ENCODE data around the gene VPS16. TPM values are rescaled to one million over a fixed set of nuclear protein-coding genes. Genes with fewer than 3 reads are reported as not detected.
"Not testable (repeated sequence)": the region's sequence is repeated elsewhere in the genome, so short reads cannot be mapped to it uniquely, and the experiment has no call there.

VPS16 gene
- total RNA-seq, 1 donor from 2014 or later = 49.9 TPM

DNA sequence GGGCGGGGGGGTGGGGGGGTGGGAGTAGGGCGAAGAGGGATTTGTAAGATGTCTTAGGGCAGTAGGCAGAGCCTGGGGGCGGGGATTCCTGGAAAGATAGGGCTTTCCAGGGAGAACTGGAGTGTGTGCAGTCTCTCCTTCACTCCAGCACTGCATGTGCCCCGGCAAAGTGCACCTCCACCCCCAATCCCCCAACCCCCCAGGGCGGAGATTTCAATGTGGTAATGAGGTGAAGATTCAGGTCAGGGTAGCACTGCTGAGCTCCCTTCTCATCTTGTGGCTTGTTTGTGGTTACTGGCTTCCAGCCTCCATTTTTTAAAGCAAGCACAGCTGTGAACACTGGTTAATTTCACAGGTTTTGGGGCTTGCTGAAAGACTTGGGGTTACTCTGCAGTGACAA lies 18.5 kb upstream of the VPS16 start:
- Mint-ChIP-seq H3K9me3 (no peaks in the 10 kb centered on the region), H3K4me3 (no peak overlapping the region), H3K36me3 (no peaks in the 10 kb centered on the region), H3K27ac (no peak overlapping the region), H3K27me3 (peaks cover 56% of the 10 kb centered on the region), H3K4me1 (ENCODE audit: unreplicated experiment) (peaks cover 15% of the 10 kb centered on the region)
- DNase-seq (ENCODE audit: extremely low spot score, unreplicated experiment) = peak; percentile 37
- TF ChIP-seq, protein P1, sequence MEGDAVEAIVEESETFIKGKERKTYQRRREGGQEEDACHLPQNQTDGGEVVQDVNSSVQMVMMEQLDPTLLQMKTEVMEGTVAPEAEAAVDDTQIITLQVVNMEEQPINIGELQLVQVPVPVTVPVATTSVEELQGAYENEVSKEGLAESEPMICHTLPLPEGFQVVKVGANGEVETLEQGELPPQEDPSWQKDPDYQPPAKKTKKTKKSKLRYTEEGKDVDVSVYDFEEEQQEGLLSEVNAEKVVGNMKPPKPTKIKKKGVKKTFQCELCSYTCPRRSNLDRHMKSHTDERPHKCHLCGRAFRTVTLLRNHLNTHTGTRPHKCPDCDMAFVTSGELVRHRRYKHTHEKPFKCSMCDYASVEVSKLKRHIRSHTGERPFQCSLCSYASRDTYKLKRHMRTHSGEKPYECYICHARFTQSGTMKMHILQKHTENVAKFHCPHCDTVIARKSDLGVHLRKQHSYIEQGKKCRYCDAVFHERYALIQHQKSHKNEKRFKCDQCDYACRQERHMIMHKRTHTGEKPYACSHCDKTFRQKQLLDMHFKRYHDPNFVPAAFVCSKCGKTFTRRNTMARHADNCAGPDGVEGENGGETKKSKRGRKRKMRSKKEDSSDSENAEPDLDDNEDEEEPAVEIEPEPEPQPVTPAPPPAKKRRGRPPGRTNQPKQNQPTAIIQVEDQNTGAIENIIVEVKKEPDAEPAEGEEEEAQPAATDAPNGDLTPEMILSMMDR (conservative IDR thresholded peaks at IDR 0.05) = no peak

- no peaks in the 10 kb centered on the region for H3K9me3 Mint-ChIP-seq
- H3K4me1 Mint-ChIP-seq (ENCODE audit: unreplicated experiment) = peaks cover 7% of the 10 kb centered on the region
- H3K27me3 Mint-ChIP-seq = peaks cover 55% of the 10 kb centered on the region
- H3K36me3 Mint-ChIP-seq = no peaks in the 10 kb centered on the region
- no peak overlapping the region for H3K27ac Mint-ChIP-seq
- no peak for DNase-seq (ENCODE audit: extremely low spot score, unreplicated experiment)
- TF ChIP-seq, protein P1 (conservative IDR thresholded peaks at IDR 0.05) = no peak
- H3K4me3 Mint-ChIP-seq = no peak overlapping the region
Measured at GRCh38 chr20:2825761-2826160, 14.8 kb upstream of the VPS16 start.

DNA sequence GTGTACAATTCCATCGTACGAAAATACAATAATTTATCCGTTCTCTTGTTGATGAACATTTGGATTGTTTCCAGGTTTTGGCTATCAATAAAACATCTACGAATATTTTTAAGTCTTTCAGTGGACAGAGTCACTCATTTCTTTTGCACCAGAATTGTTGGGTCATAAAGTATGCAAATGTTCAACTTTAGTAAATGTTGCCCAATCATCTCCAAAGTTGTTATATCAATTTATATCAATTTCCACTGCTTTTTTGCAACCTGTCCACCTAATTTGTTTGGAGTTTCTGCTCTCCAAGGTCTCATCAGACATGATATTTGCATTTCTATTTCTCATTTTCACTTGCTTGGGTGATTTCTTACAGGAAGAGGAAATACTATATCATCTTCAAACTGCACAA lies 13.9 kb upstream of the VPS16 start:
- no peak overlapping the region for H3K4me3 Mint-ChIP-seq
- H3K27me3 Mint-ChIP-seq = peaks cover 52% of the 10 kb centered on the region
- TF ChIP-seq, protein P1 (conservative IDR thresholded peaks at IDR 0.05) = no peak
- no peak for DNase-seq (ENCODE audit: extremely low spot score, unreplicated experiment)
- no peaks in the 10 kb centered on the region for H3K9me3 Mint-ChIP-seq
- H3K27ac Mint-ChIP-seq = no peak overlapping the region
- H3K4me1 Mint-ChIP-seq (ENCODE audit: unreplicated experiment) = peaks cover 5% of the 10 kb centered on the region
- H3K36me3 Mint-ChIP-seq = no peaks in the 10 kb centered on the region

DNA sequence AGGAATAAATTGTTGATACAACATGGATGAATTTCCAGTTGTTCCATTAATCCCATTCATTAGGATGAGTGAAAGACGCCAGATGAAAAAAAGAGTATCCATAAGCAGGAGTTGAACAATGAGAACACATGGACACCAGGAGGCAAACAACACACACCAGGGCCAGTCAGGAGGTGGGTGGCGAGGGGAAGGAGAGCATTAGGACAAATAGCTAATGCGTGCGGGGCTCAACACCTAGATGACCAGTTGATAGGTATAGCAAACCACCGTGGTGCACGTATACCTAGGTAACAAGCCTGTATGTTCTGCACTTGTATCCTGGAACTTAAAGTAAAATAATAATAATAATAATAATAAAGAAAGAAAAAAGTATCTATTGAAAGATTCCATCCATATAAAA lies 11.2 kb upstream of the VPS16 start:
- no peaks in the 10 kb centered on the region for H3K9me3 Mint-ChIP-seq
- H3K4me3 Mint-ChIP-seq = no peak overlapping the region
- H3K36me3 Mint-ChIP-seq = no peaks in the 10 kb centered on the region
- no peak overlapping the region for H3K27ac Mint-ChIP-seq
- H3K27me3 Mint-ChIP-seq = peaks cover 46% of the 10 kb centered on the region
- peaks cover 3% of the 10 kb centered on the region for H3K4me1 Mint-ChIP-seq (ENCODE audit: unreplicated experiment)
- no peak for DNase-seq (ENCODE audit: extremely low spot score, unreplicated experiment)
- TF ChIP-seq, protein P1 (conservative IDR thresholded peaks at IDR 0.05) = no peak

GRCh38 chr20:2831206-2831605 lies 9.3 kb upstream of the VPS16 start:
- peaks cover 40% of the 10 kb centered on the region for H3K27me3 Mint-ChIP-seq
- not testable (repeated sequence) for H3K9me3 Mint-ChIP-seq; DNase-seq (ENCODE audit: extremely low spot score, unreplicated experiment); H3K36me3 Mint-ChIP-seq; H3K4me3 Mint-ChIP-seq; H3K4me1 Mint-ChIP-seq (ENCODE audit: unreplicated experiment); H3K27ac Mint-ChIP-seq

DNA sequence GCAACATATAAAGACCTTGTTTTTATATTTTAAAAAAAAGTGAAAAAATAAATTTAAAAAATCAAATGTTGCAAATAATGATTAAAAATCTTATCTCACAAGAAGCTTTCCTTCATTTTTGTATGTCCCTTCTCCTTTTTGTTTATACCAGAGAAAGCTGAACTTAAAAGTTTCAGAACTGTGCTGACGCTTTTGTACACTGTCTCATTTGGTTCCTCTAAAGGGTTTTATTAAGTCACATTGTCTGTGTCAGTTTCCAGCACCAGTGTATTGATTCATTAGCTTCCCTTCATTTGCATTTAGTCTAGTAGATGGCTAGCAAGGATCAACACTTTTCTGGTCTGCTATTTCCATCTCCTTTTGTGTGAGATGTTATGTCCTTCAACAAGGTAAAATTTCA lies 6.8 kb upstream of the VPS16 start:
- H3K36me3 Mint-ChIP-seq = peaks cover 15% of the 10 kb centered on the region
- H3K4me1 Mint-ChIP-seq (ENCODE audit: unreplicated experiment) = no peaks in the 10 kb centered on the region
- H3K4me3 Mint-ChIP-seq = no peak overlapping the region

More for the DNA sequence above, 6.8 kb upstream of the VPS16 start:
- Mint-ChIP-seq H3K27me3 (peaks cover 14% of the 10 kb centered on the region), H3K27ac (no peak overlapping the region), H3K9me3 (no peaks in the 10 kb centered on the region)
- TF ChIP-seq, protein P1 (conservative IDR thresholded peaks at IDR 0.05) = no peak
- DNase-seq (ENCODE audit: extremely low spot score, unreplicated experiment) = no peak
